A549 (cell line): ENCODE results near the gene CCDC57.

Experiments
- CBX2 ChIP-seq: fragments of 200-600 bp; sonication (generic); IDR thresholded peaks from 2 replicates; pipeline ENCODE4 v1.6.1; 2016; ENCODE audit warnings: low read depth, mild to moderate bottlenecking, borderline replicate concordance
- EP300 ChIP-seq, 2 experiments: fragments of >200 bp; sonication (Bioruptor Twin); formaldehyde crosslinking; IDR thresholded peaks; 2 replicates in 1 of 2; 3 replicates in 1 of 2; pipeline ENCODE4 v1.6.1; 2016 to 2017
- GATA3 ChIP-seq: IDR thresholded peaks from 2 replicates; pipeline ENCODE4 v1.6.1; 2012; ENCODE audit warnings: borderline replicate concordance
- HDAC2 ChIP-seq: fragments of 200-600 bp; sonication (generic); IDR thresholded peaks from 2 replicates; pipeline ENCODE4 v1.6.1; 2016
- JUN ChIP-seq, 2 experiments: fragments of >200 bp; sonication (Bioruptor Twin); formaldehyde crosslinking; IDR thresholded peaks; 2 replicates in 1 of 2; 3 replicates in 1 of 2; pipeline ENCODE4 v1.6.1; 2016 to 2017
- NPAS2 ChIP-seq: fragments of 250-450 bp; sonication (Bioruptor Pico); IDR thresholded peaks from 2 replicates; pipeline ENCODE4 v1.8.0; 2022; ENCODE audit warnings: mild to moderate bottlenecking, moderate library complexity, borderline replicate concordance
- POLR2A ChIP-seq: IDR thresholded peaks from 2 replicates; pipeline ENCODE4 v1.6.1; 2012; ENCODE audit warnings: mild to moderate bottlenecking, low read length
- RCOR1 ChIP-seq: fragments of 150-350 bp; IDR thresholded peaks from 2 replicates; pipeline ENCODE4 v1.6.1; 2014; ENCODE audit warnings: antibody characterized with exemption, low read length, low read depth
- SMC3 ChIP-seq: fragments of >200 bp; sonication (Bioruptor Twin); formaldehyde crosslinking; IDR thresholded peaks from 3 replicates; pipeline ENCODE4 v1.6.1; 2018; ENCODE audit warnings: inconsistent platforms
- ZNF302 ChIP-seq: fragments of 250-450 bp; sonication (Bioruptor Pico); IDR thresholded peaks from 2 replicates; pipeline ENCODE4 v1.9.0; 2021; ENCODE audit warnings: inconsistent platforms, mild to moderate bottlenecking, moderate library complexity
- TF ChIP-seq, protein P1 (sequence below): fragments of >200 bp; sonication (Bioruptor Twin); formaldehyde crosslinking; IDR thresholded peaks from 3 replicates; pipeline ENCODE4 v1.5.1; 2016
- TF ChIP-seq, protein P2 (sequence below): fragments of 250-450 bp; sonication (Bioruptor Pico); IDR thresholded peaks from 2 replicates; pipeline ENCODE4 v1.5.0; 2021; ENCODE audit warnings: mild to moderate bottlenecking, moderate library complexity, borderline replicate concordance
- TF ChIP-seq, protein P3 (sequence below): IDR thresholded peaks from 2 replicates; pipeline ENCODE4 v1.6.1; 2012

DNA sequence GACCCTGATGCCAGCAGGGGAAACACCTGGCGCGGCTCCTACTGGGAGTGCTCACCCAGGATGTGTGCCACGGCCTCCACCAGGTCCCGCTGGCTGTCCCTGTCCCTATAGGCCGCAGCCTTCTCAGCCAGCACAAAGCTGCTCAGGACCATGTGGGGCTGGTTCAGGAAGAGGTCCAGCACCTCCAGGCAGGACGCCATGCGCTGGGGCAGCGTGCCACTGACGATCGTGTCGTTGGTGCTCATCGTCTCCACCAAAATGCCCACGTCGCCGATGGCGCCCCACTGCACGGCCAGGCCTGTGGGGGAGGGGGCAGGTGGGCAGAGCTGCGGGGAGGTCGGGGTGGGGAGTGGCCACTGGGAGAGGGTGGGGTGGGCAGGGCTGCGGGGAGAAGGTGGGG is 131.1 kb downstream of the CCDC57 start:
- TF ChIP-seq GATA3 (no peak), EP300 (IDR thresholded peaks at IDR 0.05) (no peak), NPAS2 (CRISPR knock-in tag) (no peak), CBX2 (no peak), SMC3 (no peak), RCOR1 (no peak), ZNF302 (CRISPR knock-in tag) (no peak), POLR2A (no peak), HDAC2 (no peak), JUN (IDR thresholded peaks at IDR 0.05) (no peak)
- TF ChIP-seq, protein P1, sequence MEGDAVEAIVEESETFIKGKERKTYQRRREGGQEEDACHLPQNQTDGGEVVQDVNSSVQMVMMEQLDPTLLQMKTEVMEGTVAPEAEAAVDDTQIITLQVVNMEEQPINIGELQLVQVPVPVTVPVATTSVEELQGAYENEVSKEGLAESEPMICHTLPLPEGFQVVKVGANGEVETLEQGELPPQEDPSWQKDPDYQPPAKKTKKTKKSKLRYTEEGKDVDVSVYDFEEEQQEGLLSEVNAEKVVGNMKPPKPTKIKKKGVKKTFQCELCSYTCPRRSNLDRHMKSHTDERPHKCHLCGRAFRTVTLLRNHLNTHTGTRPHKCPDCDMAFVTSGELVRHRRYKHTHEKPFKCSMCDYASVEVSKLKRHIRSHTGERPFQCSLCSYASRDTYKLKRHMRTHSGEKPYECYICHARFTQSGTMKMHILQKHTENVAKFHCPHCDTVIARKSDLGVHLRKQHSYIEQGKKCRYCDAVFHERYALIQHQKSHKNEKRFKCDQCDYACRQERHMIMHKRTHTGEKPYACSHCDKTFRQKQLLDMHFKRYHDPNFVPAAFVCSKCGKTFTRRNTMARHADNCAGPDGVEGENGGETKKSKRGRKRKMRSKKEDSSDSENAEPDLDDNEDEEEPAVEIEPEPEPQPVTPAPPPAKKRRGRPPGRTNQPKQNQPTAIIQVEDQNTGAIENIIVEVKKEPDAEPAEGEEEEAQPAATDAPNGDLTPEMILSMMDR, result no peak
- TF ChIP-seq, protein P2, sequence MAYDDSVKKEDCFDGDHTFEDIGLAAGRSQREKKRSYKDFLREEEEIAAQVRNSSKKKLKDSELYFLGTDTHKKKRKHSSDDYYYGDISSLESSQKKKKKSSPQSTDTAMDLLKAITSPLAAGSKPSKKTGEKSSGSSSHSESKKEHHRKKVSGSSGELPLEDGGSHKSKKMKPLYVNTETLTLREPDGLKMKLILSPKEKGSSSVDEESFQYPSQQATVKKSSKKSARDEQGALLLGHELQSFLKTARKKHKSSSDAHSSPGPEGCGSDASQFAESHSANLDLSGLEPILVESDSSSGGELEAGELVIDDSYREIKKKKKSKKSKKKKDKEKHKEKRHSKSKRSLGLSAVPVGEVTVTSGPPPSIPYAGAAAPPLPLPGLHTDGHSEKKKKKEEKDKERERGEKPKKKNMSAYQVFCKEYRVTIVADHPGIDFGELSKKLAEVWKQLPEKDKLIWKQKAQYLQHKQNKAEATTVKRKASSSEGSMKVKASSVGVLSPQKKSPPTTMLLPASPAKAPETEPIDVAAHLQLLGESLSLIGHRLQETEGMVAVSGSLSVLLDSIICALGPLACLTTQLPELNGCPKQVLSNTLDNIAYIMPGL (CRISPR knock-in tag), result no peak
- TF ChIP-seq, protein P3, sequence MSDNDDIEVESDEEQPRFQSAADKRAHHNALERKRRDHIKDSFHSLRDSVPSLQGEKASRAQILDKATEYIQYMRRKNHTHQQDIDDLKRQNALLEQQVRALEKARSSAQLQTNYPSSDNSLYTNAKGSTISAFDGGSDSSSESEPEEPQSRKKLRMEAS, result no peak
